GM21825 (cell line): Measurements from ENCODE around the gene TTLL12.

Source experiments
- ATAC-seq: cut with Tn5 transposase; IDR thresholded peaks from one replicate; pipeline ENCODE4 v1.9.1; 2021; ENCODE audit warnings: mild to moderate bottlenecking, moderate library complexity; ENCODE audit not compliant: unreplicated experiment

The TTLL12 gene

DNA sequence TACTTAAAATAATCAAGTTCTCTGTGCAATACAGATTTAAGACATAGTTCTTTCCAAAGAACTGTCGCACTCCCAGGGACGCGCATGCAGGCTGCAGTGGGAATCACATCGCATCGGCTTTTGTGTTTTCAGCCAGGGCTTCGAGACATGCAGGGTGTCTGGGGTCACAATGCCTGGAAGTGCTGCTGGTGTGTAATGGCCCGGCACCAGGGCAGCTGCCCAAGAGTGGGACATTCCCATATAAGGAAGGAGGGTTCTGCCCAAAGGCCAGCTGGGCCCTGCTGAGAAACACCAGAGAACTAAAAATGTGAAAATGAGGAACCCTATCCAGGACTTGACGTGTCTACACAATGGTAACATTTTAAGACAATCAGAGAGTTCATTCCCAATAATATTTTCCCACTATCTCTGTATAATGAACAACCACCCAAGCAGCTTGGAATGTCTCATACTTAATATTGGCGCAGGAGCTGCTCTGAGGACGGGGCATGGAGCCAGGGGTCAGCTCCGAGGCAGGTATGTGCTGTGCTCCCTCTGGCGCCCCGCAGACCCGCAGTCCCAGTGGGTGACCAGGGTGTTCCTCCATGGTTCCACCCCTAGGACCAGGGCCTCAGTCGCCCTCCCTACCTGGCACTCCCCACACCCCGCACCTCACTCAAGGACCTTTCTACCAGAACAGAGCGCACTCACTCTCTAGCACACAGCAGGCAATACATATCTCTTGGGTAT lies 55.0 kb downstream of the TTLL12 start:
- ATAC-seq, result no peak

DNA sequence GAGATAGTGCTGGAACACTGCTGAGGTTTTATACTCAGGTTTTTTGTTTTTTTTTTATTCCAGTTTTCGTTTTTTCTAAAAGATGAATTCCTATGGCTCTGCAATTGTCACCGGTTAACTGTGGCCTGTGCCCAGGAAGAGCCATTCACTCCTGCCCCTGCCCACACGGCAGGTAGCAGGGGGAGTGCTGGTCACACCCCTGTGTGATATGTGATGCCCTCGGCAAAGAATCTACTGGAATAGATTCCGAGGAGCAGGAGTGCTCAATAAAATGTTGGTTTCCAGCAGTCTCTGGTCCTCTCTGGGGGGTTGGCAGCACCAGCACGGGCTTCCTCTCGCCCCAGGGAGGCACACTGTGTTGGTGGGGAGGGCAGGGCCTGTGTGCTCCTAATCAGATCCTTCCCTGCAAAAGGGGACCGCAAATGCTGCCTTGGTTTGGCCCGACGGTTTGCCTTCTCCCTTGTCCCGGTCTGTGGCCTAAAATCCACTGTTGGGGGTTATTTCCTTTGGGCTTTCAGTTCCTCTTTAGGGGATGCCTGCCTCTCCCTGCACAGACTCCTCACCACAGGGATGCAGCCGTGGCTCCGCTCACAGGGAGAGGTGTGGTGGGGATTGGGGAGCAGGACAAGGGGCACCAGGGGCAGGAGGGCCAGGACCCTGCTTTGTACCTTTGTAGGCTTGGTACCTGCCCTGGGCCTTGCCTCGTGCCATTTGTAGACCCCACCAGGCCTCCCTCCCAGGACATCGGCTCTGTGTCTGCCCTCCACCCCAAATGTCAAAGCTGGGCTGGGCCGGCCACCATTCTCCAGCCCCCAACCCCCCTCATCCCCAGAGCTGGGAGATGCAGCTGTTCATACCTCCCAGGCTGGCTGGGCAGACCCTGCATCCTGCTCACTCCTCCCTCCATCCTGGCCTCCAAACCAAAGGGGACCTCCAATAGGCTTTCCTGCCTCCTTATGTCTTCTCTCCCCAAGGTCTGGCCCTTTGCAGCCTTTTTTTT lies 57.2 kb downstream of the TTLL12 start:
- no peak for ATAC-seq

DNA sequence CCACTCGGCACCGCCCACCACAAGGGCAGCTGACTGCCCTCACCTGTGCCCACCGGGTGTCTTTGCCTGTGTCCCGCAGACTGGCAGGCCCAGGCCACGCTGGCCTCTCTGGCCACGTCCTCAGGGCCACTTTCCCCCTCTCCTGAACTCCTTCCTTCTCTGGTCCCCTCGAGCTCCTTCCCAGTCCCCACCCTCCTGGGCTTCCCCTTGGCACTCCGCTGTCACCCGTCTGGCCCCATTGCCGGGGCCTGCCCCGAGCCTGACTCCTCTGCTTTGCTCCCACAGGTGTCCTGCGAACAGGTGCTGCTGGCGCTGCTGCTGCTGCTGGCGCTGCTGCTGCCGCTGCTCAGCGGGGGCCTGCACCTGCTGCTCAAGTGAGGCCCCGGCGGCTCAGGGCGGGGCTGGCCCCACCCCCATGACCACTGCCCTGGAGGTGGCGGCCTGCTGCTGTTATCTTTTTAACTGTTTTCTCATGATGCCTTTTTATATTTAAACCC lies 58.0 kb downstream of the TTLL12 start:
- no peak for ATAC-seq

DNA sequence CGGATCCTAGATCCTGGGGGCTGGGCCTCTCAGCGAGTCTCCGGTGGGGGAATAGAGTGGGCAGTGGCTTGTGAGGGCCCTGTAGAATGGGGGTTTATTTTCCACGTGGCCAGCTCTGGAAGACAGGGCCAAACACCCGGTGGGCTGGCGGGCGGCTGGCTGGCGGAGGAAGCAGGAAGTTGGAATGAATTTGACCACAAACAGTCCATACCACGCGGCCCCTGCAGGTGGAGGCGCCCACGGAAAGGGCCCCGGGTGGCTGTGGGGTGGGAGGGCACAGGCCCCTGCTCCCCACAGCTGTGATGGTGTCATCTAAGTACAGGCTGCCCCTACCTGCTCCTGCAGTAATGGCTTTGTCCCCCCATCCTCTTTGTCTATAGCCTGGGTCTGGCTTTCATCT lies 58.8 kb downstream of the TTLL12 start:
- no peak for ATAC-seq

DNA sequence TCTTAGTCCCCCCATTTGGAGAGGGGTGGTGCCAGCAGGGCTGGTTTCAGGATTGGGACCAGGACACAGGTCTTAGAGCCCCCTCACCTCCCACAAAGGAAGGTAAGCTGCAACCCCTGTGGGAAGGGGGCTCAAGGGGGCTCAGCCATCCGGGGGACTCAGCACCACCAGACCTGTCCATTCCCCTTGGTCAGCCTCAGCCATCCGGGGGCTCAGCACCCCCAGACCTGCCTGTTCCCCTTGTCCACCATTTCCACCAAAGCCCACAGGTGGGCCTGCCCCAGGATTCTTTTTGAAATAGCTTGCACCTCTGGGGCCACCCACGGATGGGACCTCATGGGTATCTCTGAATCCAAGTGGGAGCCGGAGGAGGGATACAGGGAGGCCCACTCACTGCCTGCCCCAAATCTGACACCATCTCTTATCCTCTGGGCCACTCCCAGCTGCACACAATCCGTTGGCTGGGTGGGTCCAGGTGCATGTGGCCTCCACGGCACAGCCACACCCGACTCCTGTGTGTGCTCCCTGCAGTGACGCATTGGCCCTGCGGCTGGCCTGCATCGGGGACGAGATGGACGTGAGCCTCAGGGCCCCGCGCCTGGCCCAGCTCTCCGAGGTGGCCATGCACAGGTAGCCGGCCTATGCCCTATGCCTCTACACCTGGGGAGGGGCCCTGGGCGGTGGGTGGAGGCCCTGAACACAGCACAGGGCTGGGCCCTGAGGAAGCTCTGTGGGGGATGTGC lies 59.6 kb downstream of the TTLL12 start:
- no peak for ATAC-seq

DNA sequence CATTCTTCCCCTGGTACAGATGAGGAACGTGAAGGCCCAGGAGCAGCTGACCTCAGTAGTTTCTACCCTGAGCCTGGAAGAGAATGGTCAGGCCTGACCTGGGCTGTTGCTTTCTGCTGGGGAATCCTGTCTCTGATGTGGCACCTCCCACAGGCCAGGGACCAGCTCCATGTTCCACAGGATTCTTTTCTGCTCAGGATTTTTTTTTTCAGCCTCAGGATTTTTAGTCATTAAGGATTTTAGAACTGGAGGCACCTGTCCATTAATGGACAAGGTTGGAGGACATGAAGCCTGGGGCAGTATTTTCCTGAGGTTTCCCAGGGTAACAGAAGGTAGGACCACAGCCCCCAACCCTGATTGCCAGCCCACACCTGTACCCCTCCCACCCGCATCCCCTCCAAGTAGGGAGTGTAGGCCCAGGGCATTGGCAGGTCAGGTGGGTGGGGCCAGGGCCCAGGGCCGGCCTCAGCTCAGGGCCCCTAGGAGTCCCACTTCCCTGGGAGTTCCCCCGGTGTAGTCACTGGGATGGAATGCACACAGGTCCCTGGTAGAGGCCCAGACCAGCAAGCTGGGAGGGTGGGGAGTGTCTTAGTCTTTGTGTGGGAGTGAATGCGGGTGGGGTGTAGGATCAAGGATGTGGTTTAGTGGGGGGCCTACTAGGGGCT lies 60.3 kb downstream of the TTLL12 start:
- ATAC-seq, result no peak

DNA sequence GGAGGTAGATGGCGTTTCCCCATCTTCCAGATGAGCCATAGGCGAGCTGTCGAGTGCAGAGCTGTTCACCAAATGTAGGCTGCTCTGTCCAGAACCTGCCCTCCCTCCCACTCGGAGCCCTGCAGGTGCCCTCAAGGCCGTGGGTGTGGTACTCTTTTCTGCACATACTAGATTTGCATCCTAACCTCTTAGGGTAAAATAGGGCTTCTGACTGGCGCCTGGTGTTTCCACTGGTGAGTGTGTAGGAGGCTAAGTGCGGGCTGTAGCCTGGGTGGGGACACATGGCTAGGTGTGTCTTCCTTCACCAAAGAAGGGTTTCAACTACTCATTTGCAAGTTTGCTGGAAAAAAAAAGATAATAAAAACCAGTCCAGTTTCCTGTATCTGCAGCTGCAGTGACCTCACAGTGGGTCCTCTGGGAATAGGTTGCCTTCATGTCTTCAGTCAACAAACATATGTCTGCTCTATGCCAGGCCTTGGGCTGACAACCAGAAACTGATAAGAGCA lies 67.9 kb downstream of the TTLL12 start:
- no peak for ATAC-seq

DNA sequence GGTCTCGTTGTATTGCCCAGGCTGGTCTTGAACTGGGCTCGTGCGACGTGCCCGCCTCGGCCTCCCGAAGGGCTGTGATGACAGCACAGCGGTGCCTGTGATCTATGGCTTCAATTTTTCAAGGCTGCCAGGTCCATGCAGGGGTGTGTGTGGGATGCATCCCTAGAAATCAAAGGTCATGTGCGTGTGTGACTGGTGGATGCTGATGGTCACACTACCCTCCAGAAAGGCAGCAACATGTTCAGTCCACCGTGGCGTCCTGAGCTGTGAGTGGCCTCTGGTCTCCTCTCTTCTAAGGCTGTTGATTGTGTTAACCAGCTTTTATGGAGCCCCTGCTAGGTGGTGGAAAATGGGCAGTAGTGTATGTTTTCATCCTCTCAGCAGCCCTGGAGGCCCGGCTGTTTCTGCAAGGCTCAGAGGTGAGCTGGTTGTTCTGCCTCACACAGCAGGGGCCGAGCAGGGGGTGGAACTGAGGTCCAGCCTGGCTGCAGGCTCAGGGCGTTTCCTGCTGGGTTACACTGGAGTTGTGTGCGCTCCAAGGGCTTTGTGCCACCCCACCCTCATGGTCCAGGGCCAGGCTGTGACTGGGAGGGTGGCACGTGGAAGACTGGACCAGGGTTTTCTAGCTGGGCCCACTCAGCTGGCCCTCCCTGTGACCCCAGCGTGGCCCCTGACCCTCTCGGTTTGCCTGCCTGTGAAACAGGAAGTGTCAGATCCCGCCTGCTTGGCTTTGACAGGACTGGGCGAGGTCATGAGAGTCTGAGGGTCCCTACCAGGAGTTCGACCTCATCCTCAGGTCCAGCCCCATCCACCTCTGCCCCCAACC lies 68.7 kb downstream of the TTLL12 start:
- ATAC-seq, result no peak

DNA sequence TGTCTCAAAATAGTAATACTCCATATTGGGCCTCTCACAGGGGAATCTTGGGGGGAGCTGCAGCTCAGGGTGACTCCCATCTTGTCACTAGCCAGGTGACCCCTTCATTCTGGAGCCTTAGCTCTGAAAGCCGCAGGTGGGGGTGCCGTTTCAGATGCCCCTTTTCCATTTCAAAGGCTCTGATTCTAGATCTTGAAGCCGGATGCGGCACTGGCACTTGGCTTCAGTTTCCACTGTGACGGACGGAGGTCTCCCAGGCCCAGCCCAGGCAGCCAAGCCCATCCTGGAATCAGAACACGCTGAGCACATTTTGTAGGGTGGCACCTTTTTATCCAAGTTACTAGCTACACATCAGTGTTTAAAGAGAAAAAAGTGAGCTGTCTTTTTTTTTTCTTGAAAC lies 70.0 kb downstream of the TTLL12 start:
- ATAC-seq, result no peak
